Colonic mucosa (tissue), 4 donors: Measurements from ENCODE around the gene RUNX3. TPM values are rescaled to one million over a fixed set of nuclear protein-coding genes. Genes with fewer than 3 reads are reported as not detected.

Source experiments
- DNase-seq: peaks from one replicate; pipeline ENCODE4 v3.0.0-alpha.2; 2020
- H3K27ac ChIP-seq: fragments of 200-600 bp; one replicate; pipeline ENCODE4 v1.8.0; 2021
- H3K27me3 ChIP-seq: fragments of 200-600 bp; one replicate; pipeline ENCODE4 v1.8.0; 2021
- H3K36me3 ChIP-seq: fragments of 200-600 bp; one replicate; pipeline ENCODE4 v1.8.0; 2021
- H3K4me1 ChIP-seq: fragments of 200-600 bp; one replicate; pipeline ENCODE4 v1.8.0; 2021; ENCODE audit warnings: mild to moderate bottlenecking
- H3K4me3 ChIP-seq: fragments of 200-600 bp; one replicate; pipeline ENCODE4 v1.8.0; 2021
- H3K9ac ChIP-seq, 2 donors: one replicate each; pipeline ENCODE4 v1.7.0; 2013; ENCODE audit warnings: control low read depth in 2 of 2, low read depth in 2 of 2, low read length in 2 of 2
- H3K9me3 ChIP-seq: fragments of 200-600 bp; one replicate; pipeline ENCODE4 v1.8.0; 2021
- intact Hi-C: fragments of 100-400 bp; cut with DNase I; formaldehyde crosslinking; loops from one replicate; pipeline ENCODE4 v1.14.1; 2022
- total RNA-seq, 2 donors: library from RNA; stranded (reverse); fragmentation: NEBNext Ultra II Directional in 1 of 2; extraction: Animal tissue kit (Norgen Biotek cat#: 25700) in 1 of 2; gene quantifications; one replicate each; pipeline ENCODE4 v1.2.1, GENCODE V29; 2021
- TF ChIP-seq, protein P1 (sequence below): fragments of 200-600 bp; IDR thresholded peaks from one replicate; pipeline ENCODE4 v1.8.0; 2022; ENCODE audit warnings: antibody characterized with exemption, mild to moderate bottlenecking
- donor health status: healthy.
- donor health status: DM: no; HTN: no; CAD: no.
- donor health status: DM: no; HTN: no; CAD: no.

RUNX3 gene
- total RNA-seq, 2 donors from 2014 or later: 1.6 to 3.2 TPM

- peak; percentile 16 for DNase-seq
- intact Hi-C loops: no loop called here
Measured at GRCh38 chr1:24867084-24867870, 62.8 kb downstream of the RUNX3 start.

DNA sequence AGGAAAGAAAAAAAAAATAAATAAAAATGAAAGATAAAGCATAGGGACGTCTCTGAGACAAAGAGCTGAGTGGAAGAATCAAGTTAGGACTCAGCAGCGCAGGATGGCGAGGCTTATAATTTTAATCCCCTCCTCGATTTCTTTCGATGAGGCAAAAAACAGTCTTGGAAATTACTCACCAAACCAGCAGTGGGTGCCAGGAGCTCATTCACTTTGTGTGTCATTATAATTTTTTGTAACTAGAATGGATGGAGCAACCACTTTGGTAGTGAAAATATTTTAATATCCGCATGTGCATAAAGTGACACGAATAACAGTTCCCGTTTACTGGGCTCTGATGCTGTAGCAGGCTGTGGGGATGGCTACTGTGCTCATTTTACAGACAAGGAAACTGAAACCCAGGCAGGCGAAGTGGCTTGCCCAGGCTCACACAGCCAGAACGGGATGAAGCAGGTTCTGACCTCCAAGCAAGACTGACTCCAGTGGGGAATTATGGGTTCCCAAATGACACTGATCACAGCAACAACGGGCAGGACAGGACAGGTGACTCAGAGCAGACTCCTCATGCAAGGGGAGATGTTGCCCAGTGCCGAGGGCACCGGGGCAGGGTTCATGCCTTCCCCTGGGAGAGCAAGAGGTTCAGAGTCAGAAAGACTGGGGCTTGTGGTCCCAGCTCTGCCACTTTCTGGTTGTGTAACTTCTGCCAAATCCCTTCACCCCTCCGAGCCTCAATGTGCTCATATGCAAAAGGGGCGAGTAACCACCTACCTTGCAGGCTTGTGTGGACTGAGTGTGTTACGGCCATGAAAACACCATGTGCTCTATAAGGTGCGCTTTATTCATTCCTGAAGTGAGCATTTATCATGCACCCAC lies 63.6 kb downstream of the RUNX3 start:
- H3K4me3 ChIP-seq: no peak overlapping the region
- peaks cover 6% of the 10 kb centered on the region for H3K4me1 ChIP-seq
- H3K27ac ChIP-seq: no peak overlapping the region
- intact Hi-C loops: no loop called here
- DNase-seq: peak; percentile 22
- no peak overlapping the region for H3K9ac ChIP-seq
- H3K27me3 ChIP-seq: no peaks in the 10 kb centered on the region
- TF ChIP-seq, protein P1, sequence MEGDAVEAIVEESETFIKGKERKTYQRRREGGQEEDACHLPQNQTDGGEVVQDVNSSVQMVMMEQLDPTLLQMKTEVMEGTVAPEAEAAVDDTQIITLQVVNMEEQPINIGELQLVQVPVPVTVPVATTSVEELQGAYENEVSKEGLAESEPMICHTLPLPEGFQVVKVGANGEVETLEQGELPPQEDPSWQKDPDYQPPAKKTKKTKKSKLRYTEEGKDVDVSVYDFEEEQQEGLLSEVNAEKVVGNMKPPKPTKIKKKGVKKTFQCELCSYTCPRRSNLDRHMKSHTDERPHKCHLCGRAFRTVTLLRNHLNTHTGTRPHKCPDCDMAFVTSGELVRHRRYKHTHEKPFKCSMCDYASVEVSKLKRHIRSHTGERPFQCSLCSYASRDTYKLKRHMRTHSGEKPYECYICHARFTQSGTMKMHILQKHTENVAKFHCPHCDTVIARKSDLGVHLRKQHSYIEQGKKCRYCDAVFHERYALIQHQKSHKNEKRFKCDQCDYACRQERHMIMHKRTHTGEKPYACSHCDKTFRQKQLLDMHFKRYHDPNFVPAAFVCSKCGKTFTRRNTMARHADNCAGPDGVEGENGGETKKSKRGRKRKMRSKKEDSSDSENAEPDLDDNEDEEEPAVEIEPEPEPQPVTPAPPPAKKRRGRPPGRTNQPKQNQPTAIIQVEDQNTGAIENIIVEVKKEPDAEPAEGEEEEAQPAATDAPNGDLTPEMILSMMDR: no peak
- no peaks in the 10 kb centered on the region for H3K9me3 ChIP-seq
- H3K36me3 ChIP-seq: no peaks in the 10 kb centered on the region

More at GRCh38 chr1:24867084-24867870, 62.8 kb downstream of the RUNX3 start:
- Histone ChIP-seq H3K9ac (no peak overlapping the region), H3K27ac (no peak overlapping the region), H3K9me3 (no peaks in the 10 kb centered on the region), H3K27me3 (no peaks in the 10 kb centered on the region), H3K4me3 (no peak overlapping the region), H3K36me3 (no peaks in the 10 kb centered on the region), H3K4me1 (no peaks in the 10 kb centered on the region)
- TF ChIP-seq, protein P1: no peak

DNA sequence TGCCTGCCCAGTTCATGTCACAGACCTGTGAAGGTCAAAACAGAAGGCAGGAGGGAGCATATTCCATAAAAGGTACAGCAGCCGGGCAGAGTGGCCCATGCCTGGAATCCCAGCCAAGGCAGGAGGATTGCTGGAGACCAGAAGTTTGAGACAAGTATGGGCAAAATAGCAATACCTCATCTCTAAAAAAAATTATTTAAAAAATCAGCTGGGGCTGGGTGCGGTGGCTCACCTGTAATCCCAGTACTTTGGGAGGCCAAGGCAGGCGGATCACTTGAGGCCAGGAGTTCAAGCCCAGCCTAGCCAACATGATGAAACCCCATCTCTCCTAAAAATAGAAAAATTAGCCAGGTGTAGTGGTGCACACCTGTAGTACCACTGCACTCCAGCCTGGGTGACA lies 64.5 kb downstream of the RUNX3 start:
- Histone ChIP-seq H3K4me1 (peaks cover 6% of the 10 kb centered on the region), H3K9ac (no peak overlapping the region), H3K9me3 (no peaks in the 10 kb centered on the region), H3K27ac (no peak overlapping the region), H3K36me3 (no peaks in the 10 kb centered on the region), H3K4me3 (no peak overlapping the region), H3K27me3 (no peaks in the 10 kb centered on the region)
- DNase-seq: no peak
- TF ChIP-seq, protein P1: no peak
- intact Hi-C loops: no loop called here

GRCh38 chr1:24865168-24865567 lies 64.9 kb downstream of the RUNX3 start:
- intact Hi-C loops: no loop called here
- Histone ChIP-seq H3K9me3 (no peaks in the 10 kb centered on the region), H3K4me1 (peaks cover 6% of the 10 kb centered on the region), H3K9ac (no peak overlapping the region), H3K27ac (no peak overlapping the region), H3K36me3 (no peaks in the 10 kb centered on the region), H3K4me3 (no peak overlapping the region), H3K27me3 (no peaks in the 10 kb centered on the region)
- DNase-seq: no peak
- TF ChIP-seq, protein P1: no peak

DNA sequence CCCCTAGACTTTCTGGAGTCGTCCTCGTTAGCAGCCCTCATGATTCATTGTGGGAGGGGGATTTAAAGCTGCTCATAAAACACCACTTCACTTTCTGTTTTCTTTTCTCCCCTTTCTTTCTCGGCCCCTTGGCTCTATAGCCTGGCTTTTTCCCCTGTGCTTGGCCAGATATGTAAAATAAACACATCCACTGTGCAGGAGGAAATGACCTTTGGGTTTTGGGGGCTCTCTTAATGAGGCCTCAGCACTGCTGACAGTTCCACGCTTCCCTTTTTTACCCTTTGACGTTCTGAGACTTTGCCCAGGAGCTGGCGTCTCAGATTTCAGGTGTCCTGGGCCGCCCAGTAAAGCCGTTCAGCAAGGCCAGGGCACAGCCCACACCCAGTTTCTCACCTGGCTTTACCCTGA lies 65.7 kb downstream of the RUNX3 start:
- Histone ChIP-seq H3K4me3 (no peak overlapping the region), H3K27ac (no peak overlapping the region), H3K4me1 (peaks cover 6% of the 10 kb centered on the region), H3K27me3 (no peaks in the 10 kb centered on the region), H3K36me3 (no peaks in the 10 kb centered on the region), H3K9me3 (no peaks in the 10 kb centered on the region), H3K9ac (peak overlapping the region in 1 of 2 donors; percentile 21)
- TF ChIP-seq, protein P1: no peak
- intact Hi-C loops: no loop called here
- DNase-seq: peak; percentile 65
